Prostate gland (tissue), 2 donors: ENCODE measurements around the gene PCNT. TPM values are rescaled to one million over a fixed set of nuclear protein-coding genes. Genes with fewer than 3 reads are reported as not detected.

ENCODE experiments used
- DNase-seq: peaks from one replicate; pipeline ENCODE4 v3.0.0-alpha.2; 2019; ENCODE audit warnings: low spot score
- H3K27ac ChIP-seq, 2 donors: fragments of 200-600 bp; sonication (generic); 2 replicates each; pipeline ENCODE4 v1.5.1; 2017 to 2019
- H3K27me3 ChIP-seq: fragments of 200-600 bp; sonication (generic); replicated peaks from 2 replicates; pipeline ENCODE4 v1.5.1; 2019; ENCODE audit not compliant: insufficient read depth
- H3K36me3 ChIP-seq, 2 donors: fragments of 200-600 bp; sonication (generic); 1 replicate in 1 of 2; 2 replicates in 1 of 2; pipeline versions ENCODE4 v1.5.1 to v1.8.1; 2017 to 2019
- H3K4me1 ChIP-seq: fragments of 200-600 bp; sonication (generic); replicated peaks from 2 replicates; pipeline ENCODE4 v1.5.1; 2019
- H3K4me3 ChIP-seq, 2 donors: fragments of 200-600 bp; sonication (generic); 2 replicates each; pipeline ENCODE4 v1.5.1; 2017 to 2019
- H3K9me3 ChIP-seq: fragments of 200-600 bp; sonication (generic); 2 replicates; pipeline ENCODE4 v1.5.1; 2017
- CTCF ChIP-seq, 4 experiments: fragments of 200-600 bp in 2 of 4; fragments of 450-650 bp in 2 of 4; sonication (generic) in 2 of 4; IDR thresholded peaks; 1 replicate in 3 of 4; 2 replicates in 1 of 4; pipeline ENCODE4 v1.5.1; 2016 to 2019; ENCODE audit warnings: antibody characterized with exemption in 4 of 4, mild to moderate bottlenecking in 2 of 4, moderate library complexity in 2 of 4
- POLR2A ChIP-seq: fragments of 450-650 bp; IDR thresholded peaks from one replicate; pipeline ENCODE4 v1.6.1; 2016; ENCODE audit warnings: antibody characterized with exemption, mild to moderate bottlenecking
- POLR2AphosphoS5 ChIP-seq: sonication (generic); formaldehyde crosslinking; IDR thresholded peaks from one replicate; pipeline ENCODE4 v1.6.1; 2017; ENCODE audit warnings: antibody characterized with exemption
- WGBS: methylation state at CpG from one replicate; pipeline ENCODE4 v1.1.5; 2018; 5-methylcytosine and 5-hydroxymethylcytosine counted together
- intact Hi-C: fragments of 100-400 bp; cut with DNase I; formaldehyde crosslinking; loops from one replicate; pipeline ENCODE4 v1.14.2; 2022
- total RNA-seq, 2 donors: library from RNA; depleted of rRNA; stranded (reverse); fragments of >200 nt; gene quantifications; one replicate each; pipeline ENCODE4 v1.1.0, GENCODE V29; 2016

PCNT gene
- total RNA-seq, 2 donors from 2014 or later: 33.8 to 70.9 TPM

DNA sequence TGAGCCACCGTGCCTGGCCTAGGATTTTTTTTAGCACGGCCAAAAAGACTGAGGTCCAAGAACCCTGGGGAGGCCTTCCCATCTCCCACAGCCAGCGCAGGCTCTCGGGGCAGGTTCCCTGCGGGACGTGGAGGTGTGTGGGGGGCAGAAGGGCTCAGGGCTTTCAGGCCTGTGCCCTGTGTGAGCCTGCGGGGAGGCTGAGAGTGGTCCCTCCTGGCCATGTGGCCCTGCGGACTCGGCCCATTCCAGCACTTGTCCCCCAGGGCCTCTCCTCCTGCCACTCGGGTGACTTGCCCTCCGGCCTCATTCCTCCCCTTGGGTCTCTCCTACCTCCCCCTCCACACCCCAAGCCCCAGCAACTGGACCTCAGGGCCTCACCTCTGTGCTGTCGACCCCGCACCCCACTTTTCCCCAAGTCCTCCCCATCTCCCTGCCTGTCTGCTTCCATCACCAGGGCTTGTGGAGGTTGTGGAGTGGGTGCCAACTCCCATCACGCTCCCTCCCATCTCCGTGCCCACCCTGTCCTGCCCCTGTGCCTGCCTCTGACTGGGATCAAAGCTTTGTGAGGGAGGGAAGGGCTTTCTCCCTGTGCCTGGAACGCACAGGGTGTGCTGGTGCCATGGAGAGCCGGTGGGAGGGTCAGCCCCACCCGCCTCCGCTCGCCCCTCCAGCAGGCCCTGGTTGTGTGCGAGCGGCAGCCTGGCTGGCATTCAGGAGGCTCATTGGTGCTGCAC, 102.5 kb downstream of the PCNT start:
- Histone ChIP-seq H3K4me3 (no peak overlapping the region), H3K4me1 (no peaks in the 10 kb centered on the region), H3K9me3 (no peaks in the 10 kb centered on the region), H3K27ac (no peak overlapping the region), H3K27me3 (no peaks in the 10 kb centered on the region), H3K36me3 (peaks cover 4 to 6% of the 10 kb centered on the region in 2 donors)
- intact Hi-C loops: no loop called here
- no peak for DNase-seq
- WGBS: 92% methylated on average over 22 of the region's 22 CpGs
- TF ChIP-seq POLR2A (no peak), CTCF (IDR thresholded peaks at IDR 0.05) (no peak), POLR2AphosphoS5 (no peak)

DNA sequence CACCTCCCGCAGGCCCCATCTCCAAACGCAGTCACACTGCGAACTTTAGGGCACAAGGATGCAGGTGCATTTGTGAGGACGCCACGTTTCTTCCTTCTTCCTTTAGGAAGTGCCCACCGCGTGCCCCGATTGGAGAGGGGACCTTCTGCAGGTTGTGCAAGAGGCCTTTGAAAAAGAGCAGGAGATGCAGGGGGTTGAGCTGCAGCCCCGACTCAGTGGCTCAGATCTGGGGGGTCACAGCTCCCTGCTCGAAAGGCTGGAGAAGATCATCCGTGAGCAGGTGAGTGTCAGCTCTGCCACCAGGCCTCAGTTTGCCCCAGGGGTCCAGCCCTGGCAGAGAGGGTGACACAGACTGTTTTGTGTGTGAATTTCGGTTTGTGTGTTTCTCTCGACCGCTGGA, 103.6 kb downstream of the PCNT start:
- Histone ChIP-seq H3K36me3 (peaks cover 4 to 6% of the 10 kb centered on the region in 2 donors), H3K4me3 (no peak overlapping the region), H3K9me3 (no peaks in the 10 kb centered on the region), H3K4me1 (no peaks in the 10 kb centered on the region), H3K27me3 (no peaks in the 10 kb centered on the region), H3K27ac (no peak overlapping the region)
- intact Hi-C loops: no loop called here
- 97% methylated on average over 14 of the region's 14 CpGs for WGBS
- TF ChIP-seq POLR2AphosphoS5 (no peak), POLR2A (no peak), CTCF (IDR thresholded peaks at IDR 0.05) (no peak)
- no peak for DNase-seq

- DNase-seq: no peak
- Histone ChIP-seq H3K27ac (no peak overlapping the region), H3K4me1 (no peaks in the 10 kb centered on the region), H3K27me3 (no peaks in the 10 kb centered on the region), H3K4me3 (no peak overlapping the region), H3K36me3 (peaks cover 4 to 6% of the 10 kb centered on the region in 2 donors), H3K9me3 (no peaks in the 10 kb centered on the region)
- intact Hi-C loops: no loop called here
- TF ChIP-seq POLR2AphosphoS5 (no peak), CTCF (IDR thresholded peaks at IDR 0.05) (no peak), POLR2A (no peak)
- 97% methylated on average over 14 of the region's 23 CpGs for WGBS
These were observed 104.3 kb downstream of the PCNT start for GRCh38 chr21:46428286-46428685.

GRCh38 chr21:46428987-46429710, 105.2 kb downstream of the PCNT start:
- no peaks in the 10 kb centered on the region for H3K27me3 ChIP-seq
- H3K4me3 ChIP-seq: no peak overlapping the region
- H3K9me3 ChIP-seq: no peaks in the 10 kb centered on the region
- 94% methylated on average over 37 of the region's 44 CpGs for WGBS
- DNase-seq: no peak
- intact Hi-C loops: no loop called here
- no peak for TF ChIP-seq POLR2AphosphoS5
- no peak for TF ChIP-seq POLR2A
- no peak for TF ChIP-seq CTCF (IDR thresholded peaks at IDR 0.05)
- no peaks in the 10 kb centered on the region for H3K4me1 ChIP-seq
- H3K27ac ChIP-seq: no peak overlapping the region
- H3K36me3 ChIP-seq: peaks cover 4 to 6% of the 10 kb centered on the region in 2 donors
